Activated T-cell treated with anti-CD3 and anti-CD28 coated beads for 48 hours (primary cell): ENCODE measurements around the gene VASH1.

Source experiments
- DNase-seq: peaks from one replicate; pipeline ENCODE4 v3.0.0-alpha.2; 2020; ENCODE audit warnings: low read depth

Gene VASH1

DNA sequence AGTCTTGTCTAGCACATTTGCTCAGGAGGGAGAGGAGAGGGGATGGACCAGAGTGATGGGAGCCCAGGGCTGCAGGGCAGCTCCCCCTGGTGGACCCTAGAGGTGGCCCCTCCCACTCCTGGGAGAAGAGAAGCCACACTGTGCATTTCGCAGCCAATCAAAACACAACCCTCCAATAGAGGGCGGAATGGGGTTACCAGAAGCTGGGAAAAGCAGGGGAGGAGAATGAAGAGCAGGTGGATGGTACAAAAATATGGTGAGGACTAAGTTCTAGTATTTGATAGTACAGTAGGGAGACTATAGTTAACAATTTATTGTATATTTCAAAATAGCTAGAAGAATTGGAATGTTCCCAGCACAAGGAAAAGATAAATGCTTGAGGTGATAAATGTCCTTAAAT is 23.6 kb downstream of the VASH1 start:
- peak; percentile 53 for DNase-seq

DNA sequence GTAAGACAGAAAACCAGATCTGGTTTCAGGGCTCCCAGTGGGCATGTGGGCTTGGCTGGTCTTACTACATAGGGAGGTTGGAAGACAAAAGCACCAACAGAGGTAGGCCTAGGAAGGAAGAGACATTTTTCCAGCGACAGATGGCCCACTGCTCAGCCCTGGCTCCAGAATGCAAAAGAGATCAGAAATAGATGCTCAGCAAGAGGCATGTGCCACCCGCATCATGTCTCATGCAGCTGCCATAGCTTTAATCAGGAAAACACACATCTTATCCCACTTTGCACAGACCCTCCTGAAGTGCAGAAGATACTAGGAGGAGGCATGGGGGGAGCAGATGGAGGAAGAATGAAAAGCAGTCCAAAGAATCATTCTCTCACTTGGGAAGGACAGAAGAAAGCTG is 25.3 kb downstream of the VASH1 start:
- no peak for DNase-seq

DNA sequence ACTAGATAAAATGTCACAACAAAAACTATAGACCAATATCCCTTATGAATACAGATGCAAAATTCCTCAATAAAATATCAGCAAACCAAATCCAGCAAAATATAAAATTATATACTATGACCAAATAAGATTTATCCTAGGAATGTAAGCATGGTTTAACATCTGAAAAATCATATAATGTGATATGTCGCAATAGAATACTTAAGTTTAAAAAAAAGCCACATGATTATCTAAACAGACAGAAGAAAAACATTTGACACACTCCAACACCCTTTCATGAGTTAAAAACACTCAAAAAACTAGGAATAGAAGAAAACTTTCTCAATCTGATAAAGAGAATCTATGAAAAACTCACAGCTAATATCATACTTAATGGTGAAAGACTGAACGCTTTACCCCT is 31.2 kb downstream of the VASH1 start:
- no peak for DNase-seq

DNA sequence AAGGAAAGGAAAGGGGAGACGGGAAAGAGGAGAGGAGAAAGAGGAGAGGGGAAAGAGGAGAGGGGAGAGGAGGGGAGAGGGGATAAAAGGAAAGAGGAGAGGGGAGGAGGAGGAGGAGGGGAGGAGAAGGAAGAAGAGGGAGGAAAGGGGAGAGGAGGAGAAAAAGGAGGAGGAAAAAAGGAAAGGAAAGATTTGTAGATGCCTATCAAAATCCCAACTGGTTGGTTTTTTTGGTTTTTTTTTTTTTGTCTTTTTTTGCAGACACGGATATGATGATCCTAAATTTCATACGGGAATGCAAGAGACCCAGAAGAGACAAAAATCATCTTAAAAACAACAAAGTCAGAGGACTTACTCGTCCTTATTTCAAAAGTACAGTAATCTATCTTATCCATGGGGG is 32.1 kb downstream of the VASH1 start:
- DNase-seq = no peak

DNA sequence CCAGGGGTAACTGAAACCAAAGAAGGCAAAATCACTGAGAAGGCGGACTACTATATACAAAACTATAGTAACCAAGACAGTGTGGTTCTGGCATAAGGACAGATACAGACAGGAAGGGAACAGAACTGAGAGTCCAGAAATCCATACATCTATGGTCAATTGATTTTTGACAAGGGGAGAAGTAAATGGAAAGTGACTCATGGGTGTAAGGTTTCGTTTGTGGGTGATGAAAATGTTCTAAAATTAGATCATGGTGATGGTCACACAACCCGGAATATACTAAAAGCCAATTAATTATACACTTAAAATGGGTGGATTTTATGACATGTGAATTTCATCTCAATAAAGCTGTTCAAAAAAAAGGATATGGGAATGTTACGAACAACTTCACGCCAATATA is 32.7 kb downstream of the VASH1 start:
- DNase-seq = no peak

DNA sequence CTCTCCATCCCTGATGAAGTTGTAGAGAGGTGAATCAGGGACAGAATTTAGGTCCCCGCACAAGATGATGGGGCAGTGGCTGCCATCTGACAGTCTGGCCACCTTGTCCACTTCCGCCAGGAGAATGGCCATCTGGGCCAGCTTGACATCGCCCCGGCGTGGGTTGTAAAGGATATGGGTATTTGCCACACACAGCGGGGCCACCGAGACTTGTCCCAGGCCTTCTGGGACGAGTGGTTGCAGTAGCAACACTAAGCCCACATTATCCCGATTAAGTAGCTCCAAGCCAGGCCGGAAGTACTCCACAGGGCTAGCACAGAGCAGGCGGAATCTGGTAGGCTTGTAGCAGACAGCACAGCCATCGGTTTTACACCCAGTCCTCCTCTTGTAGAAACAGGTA is 45.2 kb downstream of the VASH1 start:
- no peak for DNase-seq

DNA sequence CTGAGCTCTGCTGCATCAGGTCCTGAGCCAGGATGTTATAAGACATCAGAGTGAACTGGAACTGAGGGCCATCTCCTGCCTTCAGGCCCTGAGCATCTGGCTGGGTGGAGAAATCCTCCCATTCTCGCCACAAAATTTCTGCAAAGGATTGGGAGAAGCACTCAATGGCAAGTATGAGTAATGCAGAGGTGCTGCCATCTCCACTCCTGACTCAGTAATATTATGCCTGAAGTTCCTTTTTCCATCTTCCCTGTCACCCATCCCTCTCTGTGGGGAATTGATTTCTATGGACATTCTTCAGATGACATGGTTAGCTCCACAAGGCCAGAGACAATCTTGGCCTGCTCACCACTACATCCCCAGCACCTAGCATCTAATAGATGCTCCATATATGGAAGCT is 46.7 kb downstream of the VASH1 start:
- no peak for DNase-seq

DNA sequence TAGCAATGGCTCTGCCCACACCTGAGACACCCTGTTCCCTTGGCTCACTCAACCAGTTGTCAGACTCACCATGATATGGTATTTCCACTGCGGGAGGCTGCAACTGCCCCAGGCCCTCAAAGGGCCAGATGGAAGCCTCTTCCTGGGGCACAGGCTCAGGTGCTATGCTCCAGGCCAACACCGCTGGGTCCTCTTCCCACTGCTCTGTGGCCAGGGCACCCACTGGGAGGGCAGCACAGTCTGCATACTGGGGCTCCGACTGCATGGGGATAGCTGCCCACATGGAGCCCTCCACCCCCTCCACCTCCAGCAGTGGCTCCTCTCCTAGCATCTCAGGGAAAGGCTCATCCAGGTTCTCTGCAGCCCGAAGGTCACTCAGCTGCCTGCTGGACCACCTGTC is 47.7 kb downstream of the VASH1 start:
- DNase-seq = no peak

DNA sequence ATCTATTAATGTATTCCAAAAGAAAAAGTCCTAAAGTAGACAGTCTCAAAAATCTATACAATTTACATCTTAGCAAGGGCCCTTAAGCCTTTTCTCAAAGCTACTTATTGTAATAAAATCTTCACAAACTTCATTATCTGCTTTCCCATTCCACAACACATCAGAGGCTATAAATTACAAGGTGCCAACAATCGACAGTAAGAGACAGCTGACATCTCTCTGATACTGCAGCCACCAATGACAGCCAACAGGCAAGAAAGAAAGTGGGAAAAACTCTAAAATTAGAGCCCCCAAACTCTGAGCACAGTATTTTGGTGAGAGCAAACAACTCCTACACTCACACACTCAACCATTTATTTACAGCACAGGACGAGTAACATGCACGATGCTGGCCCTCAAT is 49.3 kb downstream of the VASH1 start:
- no peak for DNase-seq

DNA sequence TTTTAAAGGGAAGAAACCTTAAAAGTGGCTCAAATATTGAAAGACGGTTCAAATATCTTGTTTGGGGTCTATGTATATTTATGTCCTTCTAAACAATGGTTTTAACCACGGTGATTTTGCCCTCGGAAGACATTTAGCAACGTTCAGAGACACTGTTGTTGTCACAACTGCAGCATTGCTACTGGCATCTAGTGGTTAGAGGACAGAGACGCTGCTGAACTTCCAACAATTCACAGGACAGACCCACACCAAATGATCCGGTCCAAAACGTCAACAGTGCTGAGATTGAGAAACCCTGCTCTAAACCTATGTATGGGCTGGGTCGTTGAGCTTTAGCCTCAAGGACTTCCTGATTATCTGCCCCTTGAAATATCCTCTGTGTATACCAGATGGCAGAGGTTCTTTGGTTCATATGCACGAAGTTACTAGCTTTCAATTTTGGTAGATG is 49.7 kb downstream of the VASH1 start:
- DNase-seq = no peak

DNA sequence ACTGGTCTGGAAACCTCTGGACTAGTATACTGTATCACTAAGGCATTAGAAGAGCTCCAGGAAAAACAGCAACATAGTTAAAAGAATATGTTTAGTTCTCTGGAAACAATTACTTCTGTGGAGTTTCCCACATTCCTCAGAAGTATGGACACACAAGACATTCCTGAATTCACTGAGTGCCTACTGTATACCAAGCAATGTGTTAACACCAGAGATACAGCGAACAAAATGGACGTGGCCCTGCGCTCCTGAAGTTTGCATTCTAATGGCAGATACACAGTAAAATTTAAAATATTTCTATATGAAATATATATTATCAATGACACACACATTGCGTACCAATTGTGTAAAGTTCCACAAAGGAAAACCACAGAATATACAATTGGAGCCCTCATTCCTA is 50.3 kb downstream of the VASH1 start:
- DNase-seq = no peak

DNA sequence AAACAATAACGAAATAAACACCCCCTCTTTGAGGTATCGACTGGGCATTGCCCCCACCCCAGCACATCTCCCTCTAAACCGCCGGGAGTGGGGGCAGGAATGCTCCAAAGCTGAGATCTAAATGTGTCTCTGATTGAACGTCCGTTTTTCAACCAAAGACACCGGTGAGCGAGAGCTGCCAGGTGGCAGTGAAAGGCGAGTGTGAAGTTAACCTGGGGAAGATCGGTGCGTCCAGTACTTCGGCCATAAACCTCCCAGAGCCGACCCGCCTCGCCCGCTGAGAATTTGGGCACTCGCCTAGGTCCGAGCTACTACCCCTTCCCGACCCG is 50.8 kb downstream of the VASH1 start:
- DNase-seq = no peak

DNA sequence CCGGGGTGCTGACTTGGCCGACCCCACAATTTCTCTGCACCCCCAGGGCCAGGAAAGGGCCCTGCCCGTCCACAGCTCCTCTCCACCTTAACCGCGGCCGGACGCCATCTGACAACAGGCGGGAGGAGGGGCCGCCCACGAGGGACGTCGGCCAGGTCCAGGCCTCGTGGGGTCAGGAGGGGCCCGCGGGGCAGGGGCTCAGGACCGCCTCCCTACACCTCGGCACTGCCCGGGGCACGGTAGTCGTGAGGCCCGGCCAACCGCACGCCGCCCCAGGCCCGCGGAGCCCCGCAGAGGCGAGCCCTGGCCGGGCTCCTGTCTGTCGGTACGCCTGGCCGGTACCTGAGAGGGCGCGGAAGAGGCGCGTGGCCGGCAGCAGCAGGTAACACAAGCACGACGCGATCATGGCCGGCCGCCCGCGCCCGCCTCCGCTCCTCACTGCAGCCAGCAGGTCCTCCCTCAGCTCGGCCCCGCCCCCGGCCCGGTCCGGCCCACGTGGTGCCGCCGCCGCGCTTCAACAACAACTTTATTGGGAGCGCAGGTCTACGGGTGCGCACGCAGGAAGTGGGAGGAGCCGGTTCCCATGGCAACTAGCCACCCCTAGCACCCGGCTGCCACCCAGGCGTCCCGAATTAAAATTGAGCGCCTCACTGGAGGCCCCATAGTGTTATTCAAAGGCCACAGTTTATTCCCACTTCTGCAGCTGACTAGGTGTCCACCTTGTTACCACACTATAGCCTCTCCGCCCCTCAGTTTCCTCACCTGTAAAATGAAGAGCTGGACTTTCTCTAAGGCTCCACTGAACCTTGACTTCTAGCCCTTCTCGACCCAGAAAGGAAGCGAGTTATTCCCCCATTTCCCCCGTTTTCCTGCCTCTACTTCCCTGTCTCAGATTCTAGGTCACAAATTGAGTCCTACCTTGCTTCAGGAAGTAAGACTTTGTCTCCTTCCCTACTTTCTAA is 51.4 kb downstream of the VASH1 start, which contains the start of gene ANGEL1:
Gene ANGEL1 (minus strand): TSS at position 461 of the 962 bp plus-strand sequence. CDS start 55 bp downstream, at position 406.
- peak; percentile 95 for DNase-seq

DNA sequence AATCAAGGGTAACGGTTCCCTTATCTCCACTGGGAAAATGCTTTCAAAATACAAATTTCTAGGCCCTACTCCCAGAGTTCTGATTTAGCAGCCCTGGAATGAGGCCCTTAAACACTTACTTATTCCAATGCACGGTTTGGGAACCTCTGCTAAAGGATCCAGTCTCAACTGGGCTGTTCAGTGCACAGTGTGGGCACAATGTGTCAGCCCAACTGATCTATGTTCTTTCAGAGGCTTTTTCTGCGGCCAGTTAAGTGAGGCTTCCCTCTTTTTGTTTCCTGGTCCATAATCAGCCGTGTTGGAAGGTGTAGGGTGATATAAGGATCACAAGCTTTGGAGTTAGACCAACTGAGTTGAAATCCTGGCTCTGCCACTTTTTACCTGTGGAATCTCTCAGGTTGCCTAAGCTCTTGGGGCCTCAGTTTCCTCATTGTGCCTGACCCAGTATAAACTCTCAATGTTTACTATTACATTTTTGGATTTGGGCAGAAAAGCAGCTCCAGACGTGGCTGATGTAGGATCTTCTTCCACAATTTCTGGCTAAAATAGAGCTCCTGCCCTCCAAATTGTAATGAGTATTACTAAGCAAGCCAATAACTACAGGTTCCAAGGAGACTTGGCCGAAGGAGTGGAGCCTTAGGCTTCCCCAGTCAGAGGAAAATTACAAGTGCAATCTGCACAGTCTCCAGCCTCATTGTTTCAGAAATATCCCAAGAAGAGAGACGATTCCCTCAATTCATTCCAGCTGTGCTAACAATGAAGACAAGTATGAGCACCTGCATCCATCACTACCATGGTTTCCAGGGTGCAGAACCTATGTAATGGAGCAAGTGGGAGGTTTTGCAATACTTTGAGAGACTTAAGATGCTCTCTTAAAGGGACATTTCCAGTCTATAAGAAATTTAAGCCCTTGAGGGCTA is 53.7 kb downstream of the VASH1 start:
- DNase-seq = no peak

DNA sequence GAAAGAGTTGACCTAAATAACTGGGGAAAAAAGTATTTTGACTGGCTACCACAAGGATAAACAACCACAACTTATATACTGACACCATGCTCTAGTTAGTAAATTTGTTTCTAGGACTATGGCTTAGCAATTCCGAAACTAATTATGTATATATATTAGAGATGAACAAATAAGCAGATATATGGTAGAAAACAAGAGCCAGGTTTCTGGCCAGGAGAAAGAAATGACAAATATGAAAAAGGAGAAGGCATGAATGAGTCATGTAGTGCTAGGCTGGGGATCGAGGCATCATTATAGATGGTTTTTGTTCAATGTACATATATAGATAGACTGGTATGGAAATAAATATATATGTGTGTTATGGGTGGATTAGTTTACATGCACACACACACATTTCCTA is 59.4 kb downstream of the VASH1 start:
- no peak for DNase-seq

DNA sequence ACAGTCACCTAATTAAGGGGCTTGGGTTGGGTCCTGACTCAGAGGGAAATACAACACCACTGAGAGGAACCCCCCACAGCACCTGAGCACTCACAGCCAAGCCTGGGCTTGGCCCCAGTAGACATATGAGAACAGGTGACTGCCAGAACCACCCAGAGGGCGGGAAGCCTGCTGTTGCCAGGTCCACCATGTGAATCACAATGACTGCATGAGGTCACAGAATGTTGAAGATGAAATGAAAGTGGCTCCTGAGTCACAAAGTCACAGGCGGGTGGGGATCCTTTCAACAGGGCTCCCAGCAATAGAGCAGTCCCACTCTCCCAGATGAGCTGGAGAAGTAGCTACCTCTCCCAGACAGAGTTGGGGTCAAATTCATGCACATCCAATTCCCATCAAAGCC is 64.9 kb downstream of the VASH1 start, which contains the start of gene LRRC74A:
Gene LRRC74A (plus strand): TSS at position 287 of the 400 bp plus-strand sequence. CDS start 290 bp downstream, outside the sequence.
- no peak for DNase-seq

DNA sequence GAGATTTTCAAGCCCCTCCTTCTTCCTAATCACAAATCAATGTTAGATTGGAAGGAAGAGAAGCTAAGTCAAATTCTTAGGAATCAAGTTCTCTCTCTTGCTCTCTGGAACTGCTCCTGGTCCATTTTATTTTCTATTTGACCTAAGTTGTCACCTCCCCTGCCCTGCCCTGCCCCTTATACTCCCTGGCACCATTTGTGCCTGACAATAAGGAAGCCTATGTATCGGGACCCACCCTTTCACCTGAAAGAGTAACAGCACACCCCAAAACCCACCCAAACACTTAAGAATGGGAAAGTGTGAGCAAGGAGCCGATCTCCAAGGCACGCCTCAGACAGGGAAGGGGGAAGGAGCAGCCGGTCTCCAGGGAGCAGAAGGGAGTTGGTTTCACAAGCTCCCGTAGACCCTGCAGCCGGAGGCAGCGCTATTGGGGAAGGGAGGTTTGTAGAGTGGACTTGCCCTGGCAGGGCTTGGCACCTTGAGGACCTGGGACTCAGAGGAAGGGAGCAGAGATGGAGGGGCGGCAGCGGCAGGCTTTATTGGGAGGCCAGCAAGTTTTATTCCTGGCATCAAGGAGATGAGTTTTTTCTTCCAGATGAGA is 66.5 kb downstream of the VASH1 start:
- DNase-seq = no peak

DNA sequence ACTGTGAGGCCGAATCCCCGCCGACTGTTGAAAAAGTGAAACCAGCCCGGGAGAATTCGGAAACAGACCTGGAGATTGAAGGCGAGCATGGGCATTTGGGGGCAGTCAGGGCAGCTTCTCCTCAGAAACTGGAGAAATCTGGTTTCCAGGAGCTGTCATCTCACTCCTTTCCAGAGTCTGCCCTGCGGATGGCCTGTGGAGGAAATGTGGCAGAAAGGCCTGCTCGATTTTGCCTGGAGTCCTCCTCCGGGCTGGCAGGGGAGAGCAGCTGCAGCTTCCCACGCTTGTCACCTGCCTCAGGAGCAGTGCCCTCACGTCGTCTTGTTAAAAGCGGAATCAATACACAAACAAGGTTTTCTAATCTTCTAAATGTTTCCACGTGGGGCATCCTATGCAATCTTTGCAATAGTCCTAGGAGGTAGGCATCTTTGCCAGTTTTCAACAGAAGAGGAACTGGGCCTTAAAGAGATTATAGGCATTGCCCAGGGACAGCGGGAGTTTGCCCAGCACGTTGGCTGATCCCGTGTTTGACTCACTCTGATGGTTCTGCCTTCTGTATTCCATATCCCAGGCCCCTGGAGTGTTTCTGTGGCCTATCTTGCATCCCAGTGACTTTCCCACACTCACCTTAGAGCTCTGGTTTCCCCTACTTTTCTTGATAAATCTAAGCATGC is 67.2 kb downstream of the VASH1 start:
- no peak for DNase-seq

DNA sequence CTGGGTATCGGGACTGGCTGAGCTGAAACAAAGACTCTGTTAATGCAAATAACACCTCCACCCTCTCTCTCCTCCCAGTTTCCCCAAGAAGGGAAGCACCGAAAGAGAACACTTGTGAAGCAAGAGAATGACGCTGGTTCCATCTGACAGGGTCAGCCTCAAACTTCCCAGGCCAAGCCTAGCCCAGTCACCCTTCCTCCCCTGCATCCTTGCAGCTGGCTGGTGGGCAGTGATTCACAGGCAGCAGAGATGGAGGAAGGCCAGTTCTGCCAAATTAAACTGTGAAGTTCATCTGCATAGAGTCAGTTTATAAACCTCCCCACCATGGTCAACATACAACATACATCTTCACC is 67.7 kb downstream of the VASH1 start:
- no peak for DNase-seq

DNA sequence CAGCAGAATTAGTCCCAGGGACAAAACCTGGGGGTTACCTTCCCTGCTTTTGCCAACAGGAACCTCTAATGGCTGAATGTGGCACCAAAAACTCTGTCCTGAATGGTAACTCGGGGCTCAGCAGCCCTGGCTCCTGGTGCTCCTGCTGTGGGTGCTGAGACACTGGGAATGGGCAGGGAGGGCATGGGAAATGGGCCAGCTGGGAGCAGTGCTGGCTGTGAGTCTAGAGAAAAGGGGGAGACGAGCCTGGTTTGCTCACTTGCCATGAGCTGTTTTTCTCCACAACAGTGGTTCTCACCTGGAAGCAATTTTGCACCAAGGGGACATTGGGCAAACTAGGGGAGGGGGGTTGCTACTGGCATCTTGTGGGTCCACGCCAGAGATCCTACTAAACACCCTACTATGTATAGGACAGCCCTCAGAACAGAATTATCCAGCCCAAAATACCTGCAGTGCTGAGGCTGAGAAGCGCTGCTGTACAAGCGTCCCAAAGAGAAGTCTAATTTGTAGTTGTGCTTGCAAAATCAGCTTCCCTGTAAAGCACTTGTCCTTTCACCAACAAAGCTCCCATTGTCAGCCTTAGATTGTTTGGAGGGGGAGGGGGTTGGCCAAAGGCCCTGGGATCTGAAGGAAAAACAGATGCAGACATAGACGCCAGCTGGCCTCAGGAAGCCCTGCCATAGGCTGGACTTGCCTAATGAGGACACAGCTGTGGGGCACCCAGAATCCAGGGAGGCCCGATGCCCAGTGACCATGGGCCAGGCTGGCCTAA is 68.6 kb downstream of the VASH1 start:
- no peak for DNase-seq

DNA sequence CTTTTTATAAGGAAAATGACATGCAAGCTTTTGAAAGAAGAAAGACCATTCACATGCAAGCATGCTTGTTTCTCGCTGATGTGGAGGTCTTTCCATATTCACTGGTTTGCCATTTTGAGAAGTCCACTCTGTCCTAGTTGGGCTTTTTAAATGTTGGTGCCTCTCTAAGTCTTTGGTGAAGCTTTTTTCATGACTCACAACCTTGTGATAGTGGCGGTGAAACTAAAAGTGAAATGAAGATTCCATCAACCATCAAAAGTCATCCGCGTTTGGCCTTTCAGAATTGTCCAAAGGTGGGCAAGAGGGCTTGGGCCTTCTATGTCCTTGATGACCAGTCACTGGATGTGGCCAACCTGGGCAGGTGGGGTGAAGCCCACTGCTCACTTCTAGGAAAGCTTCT is 69.3 kb downstream of the VASH1 start:
- DNase-seq = no peak
